ENCODE results near the gene CRTC1. TPM values are rescaled to one million over a fixed set of nuclear protein-coding genes. Genes with fewer than 3 reads are reported as not detected.

Gene CRTC1
- total RNA-seq, 1 donor from 2014 or later: 7.2 TPM

DNA sequence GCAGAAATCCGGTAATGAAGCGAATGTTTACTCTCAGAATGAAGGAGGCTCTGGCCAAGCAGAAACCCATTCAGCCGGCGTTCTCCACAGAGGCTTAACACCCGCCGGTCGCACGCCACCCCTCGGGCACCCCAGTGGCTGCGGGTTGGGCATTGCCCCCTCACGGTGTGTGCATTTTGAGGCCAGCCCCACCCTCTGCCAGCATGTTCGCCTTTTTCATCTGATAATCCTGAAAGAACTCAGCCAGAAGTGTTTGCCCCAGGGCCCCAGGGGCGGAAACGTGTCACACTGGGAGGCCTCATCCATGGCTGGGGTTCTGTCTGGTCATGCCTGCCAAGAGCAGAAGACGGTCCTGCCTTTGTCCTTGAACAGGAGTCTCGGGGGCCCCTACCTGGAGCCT lies 73.4 kb downstream of the CRTC1 start:
- Mint-ChIP-seq H3K27ac (no peak overlapping the region), H3K27me3 (no peaks in the 10 kb centered on the region)
- intact Hi-C loops (cut with micrococcal nuclease): no loop called here

DNA sequence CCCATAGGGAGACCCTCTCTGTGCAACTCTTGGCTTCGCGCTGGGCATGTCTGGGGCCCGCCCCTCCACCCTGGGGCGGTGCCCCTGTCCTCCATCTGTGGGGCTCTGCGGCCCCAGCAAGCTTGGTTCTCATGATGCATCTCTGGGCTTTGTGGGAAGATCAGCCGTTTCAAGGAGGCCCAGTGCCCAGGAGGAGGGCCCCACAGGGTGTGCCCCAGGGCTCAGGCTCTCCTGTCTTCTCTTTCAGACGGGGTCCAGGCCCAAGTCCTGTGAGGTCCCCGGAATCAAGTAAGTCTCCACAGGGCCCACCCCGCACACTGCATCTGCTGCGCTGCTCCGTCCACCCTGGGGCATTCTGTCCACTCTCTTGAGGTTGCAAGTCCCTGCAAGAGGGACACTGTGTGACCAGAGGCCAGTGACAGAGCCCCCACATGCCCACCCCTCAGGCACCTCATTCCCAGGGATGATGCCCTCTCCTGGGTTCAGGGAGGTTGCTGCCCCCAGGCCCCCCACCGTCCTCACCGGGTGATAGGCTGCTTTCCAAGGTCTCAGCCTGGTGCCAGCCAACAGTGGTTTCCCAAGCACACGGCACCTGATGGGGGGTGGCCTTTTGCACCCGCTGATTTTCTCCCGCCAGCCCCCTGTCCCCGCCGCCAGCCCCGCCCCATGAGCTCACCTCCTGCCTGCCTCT lies 76.0 kb downstream of the CRTC1 start:
- no peaks in the 10 kb centered on the region for H3K9me3 Mint-ChIP-seq
- DNase-seq: no peak
- H3K27me3 Mint-ChIP-seq: no peaks in the 10 kb centered on the region
- H3K36me3 Mint-ChIP-seq (ENCODE audit: low read depth): no peaks in the 10 kb centered on the region
- no peak overlapping the region for H3K4me3 Mint-ChIP-seq
- H3K4me1 Mint-ChIP-seq: no peaks in the 10 kb centered on the region
- H3K27ac Mint-ChIP-seq: no peak overlapping the region
- intact Hi-C loops (cut with micrococcal nuclease): no loop called here

More for the DNA sequence above, 73.4 kb downstream of the CRTC1 start:
- H3K4me1 Mint-ChIP-seq: no peaks in the 10 kb centered on the region
- no peaks in the 10 kb centered on the region for H3K9me3 Mint-ChIP-seq
- H3K36me3 Mint-ChIP-seq (ENCODE audit: low read depth): peaks cover 1% of the 10 kb centered on the region
- no peak overlapping the region for H3K4me3 Mint-ChIP-seq
- DNase-seq: no peak

DNA sequence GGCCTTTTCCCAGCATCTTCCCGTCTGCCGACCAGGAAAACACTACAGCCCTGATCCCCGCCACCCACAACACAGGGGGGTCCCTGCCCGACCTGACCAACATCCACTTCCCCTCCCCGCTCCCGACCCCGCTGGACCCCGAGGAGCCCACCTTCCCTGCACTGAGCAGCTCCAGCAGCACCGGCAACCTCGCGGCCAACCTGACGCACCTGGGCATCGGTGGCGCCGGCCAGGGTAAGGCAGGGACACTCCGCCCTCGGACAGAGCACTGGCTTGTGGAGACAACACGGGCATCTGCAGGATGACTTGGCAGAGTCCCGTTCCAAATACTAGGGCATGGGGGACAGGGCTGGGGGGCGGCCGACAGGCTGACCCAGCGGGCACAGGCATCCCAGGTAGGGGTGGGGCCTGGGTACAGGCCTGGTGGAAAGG lies 76.5 kb downstream of the CRTC1 start:
- no peaks in the 10 kb centered on the region for H3K36me3 Mint-ChIP-seq (ENCODE audit: low read depth)
- H3K27ac Mint-ChIP-seq: no peak overlapping the region
- no peak overlapping the region for H3K4me3 Mint-ChIP-seq
- intact Hi-C loops (cut with micrococcal nuclease): no loop called here
- H3K9me3 Mint-ChIP-seq: no peaks in the 10 kb centered on the region
- no peak for DNase-seq
- H3K4me1 Mint-ChIP-seq: no peaks in the 10 kb centered on the region
- H3K27me3 Mint-ChIP-seq: no peaks in the 10 kb centered on the region

DNA sequence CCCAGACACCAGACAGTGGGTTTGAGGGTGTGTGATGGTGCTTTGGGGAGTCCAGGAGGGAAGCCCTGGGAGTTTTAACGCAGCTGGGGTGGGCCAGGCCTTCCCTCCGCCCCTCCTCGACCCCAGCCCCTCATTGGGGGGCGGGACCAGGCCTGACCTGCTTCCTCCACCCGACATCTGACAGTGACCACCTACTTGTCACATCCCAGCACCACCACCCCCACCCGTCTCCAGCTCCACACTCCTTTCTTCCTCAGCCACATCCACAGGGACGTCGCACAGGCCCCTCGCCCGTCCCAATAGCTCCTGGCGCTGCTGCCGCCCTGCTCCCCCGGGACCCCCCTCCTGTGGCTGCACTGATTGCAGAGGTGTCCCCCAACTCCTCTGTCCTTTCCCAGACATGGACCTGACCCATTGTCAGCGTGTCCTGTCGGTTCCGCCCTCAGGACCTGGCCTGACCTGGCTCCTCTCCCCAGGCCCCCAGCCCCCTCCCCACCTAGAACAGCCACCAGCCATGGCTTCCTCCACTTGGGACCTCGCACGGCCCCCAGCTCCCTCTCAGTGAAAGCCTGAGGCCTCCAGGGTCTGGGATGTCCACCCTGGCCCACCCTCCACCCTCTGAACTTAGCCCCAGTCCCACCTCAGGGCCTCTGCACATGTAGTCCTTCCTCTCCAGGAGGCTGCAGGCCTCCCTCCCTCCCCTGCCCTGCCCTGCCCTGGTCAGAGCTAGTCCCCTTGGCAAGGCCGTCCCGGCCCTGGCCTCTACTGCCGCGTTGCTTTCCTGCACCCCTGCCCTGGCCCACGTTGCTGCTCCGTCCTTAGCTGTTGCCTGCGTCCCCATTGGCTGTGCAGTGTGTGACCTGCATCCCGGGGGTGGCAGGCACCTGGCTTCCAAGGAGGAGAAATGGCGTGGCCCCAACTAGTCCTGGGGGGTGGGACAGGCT lies 77.2 kb downstream of the CRTC1 start:
- no peak overlapping the region for H3K27ac Mint-ChIP-seq
- no peaks in the 10 kb centered on the region for H3K36me3 Mint-ChIP-seq (ENCODE audit: low read depth)
- no peak for DNase-seq
- H3K9me3 Mint-ChIP-seq: no peaks in the 10 kb centered on the region
- H3K4me1 Mint-ChIP-seq: no peaks in the 10 kb centered on the region
- H3K4me3 Mint-ChIP-seq: no peak overlapping the region
- intact Hi-C loops (cut with micrococcal nuclease): no loop called here
- H3K27me3 Mint-ChIP-seq: no peaks in the 10 kb centered on the region

DNA sequence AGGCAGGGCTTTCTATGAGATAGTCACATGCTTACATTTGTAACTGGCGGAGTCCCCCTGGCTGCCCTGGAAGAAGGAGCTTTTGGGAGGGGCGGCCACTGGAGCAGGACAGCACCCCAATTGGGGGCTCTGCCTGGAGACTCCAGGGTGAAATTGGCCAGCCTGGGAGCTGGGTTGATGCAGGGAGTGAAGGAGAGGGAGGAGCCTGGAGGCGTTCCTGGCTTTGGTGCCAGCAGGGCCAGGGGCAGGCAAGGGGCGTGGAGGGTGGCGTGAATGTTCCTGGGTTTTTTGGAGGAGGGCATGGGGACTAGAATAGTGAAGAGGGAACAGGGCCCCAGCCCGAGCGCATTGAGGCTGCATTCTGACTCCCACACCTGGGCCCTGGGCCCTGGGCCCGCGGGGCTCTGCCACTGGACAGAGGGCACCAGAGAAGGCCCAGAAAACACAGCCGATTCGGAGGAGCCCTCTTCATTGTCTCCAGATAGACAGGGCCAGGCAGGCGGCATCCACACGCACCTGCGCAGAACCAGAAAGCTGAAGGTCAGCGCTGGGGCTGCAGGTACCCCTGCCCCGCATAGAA lies 78.1 kb downstream of the CRTC1 start:
- no peaks in the 10 kb centered on the region for H3K27me3 Mint-ChIP-seq
- no peak overlapping the region for H3K4me3 Mint-ChIP-seq
- H3K9me3 Mint-ChIP-seq: no peaks in the 10 kb centered on the region
- H3K4me1 Mint-ChIP-seq: no peaks in the 10 kb centered on the region
- no peak for DNase-seq
- intact Hi-C loops (cut with micrococcal nuclease): no loop called here
- no peaks in the 10 kb centered on the region for H3K36me3 Mint-ChIP-seq (ENCODE audit: low read depth)
- no peak overlapping the region for H3K27ac Mint-ChIP-seq

DNA sequence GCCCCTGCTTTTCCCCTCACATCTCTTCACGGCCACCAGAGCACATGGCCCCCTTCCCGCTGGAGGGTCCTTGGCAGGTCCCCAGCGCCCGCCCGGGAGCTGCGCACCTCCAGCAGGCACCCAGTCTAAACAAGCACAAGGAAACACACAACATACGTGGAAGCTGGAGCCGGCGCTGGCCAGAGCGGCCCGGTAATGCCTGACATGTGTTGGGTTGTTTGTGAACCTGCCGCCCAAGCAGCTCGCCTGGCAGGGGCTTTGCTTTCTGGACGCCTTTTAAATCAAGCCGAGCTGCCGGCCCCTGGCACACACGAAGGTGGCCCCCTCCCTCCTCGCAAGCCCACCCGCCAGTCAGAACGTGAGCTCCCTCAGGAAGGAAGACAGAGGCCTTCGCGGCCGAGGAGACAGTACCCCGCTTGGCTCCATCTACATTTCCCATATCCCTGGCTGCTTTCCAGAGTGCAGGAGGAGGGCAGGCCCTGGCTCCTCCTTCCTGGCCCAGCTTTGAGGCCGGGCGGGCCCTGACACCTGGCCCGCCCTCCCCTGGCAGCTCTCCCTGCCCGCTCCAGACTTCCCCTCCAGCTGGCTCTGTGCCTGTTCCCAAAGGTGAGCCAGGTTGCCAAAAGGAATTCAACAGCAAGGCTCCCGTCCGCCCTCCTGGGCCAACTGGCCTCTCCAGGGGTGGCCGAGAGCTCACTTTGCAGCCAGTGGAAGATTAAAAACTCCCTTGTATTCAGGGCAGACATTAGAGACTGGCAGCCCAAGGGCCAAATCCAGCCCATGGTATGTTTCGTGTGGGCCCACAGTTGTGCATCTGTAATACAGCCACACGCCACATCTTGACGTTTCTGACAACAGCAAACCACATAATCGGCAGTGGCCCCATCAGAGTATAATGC lies 78.9 kb downstream of the CRTC1 start:
- no peak overlapping the region for H3K27ac Mint-ChIP-seq
- H3K4me3 Mint-ChIP-seq: no peak overlapping the region
- H3K4me1 Mint-ChIP-seq: no peaks in the 10 kb centered on the region
- no peaks in the 10 kb centered on the region for H3K9me3 Mint-ChIP-seq
- intact Hi-C loops (cut with micrococcal nuclease): no loop called here
- H3K27me3 Mint-ChIP-seq: no peaks in the 10 kb centered on the region
- no peak for DNase-seq
- H3K36me3 Mint-ChIP-seq (ENCODE audit: low read depth): no peaks in the 10 kb centered on the region

DNA sequence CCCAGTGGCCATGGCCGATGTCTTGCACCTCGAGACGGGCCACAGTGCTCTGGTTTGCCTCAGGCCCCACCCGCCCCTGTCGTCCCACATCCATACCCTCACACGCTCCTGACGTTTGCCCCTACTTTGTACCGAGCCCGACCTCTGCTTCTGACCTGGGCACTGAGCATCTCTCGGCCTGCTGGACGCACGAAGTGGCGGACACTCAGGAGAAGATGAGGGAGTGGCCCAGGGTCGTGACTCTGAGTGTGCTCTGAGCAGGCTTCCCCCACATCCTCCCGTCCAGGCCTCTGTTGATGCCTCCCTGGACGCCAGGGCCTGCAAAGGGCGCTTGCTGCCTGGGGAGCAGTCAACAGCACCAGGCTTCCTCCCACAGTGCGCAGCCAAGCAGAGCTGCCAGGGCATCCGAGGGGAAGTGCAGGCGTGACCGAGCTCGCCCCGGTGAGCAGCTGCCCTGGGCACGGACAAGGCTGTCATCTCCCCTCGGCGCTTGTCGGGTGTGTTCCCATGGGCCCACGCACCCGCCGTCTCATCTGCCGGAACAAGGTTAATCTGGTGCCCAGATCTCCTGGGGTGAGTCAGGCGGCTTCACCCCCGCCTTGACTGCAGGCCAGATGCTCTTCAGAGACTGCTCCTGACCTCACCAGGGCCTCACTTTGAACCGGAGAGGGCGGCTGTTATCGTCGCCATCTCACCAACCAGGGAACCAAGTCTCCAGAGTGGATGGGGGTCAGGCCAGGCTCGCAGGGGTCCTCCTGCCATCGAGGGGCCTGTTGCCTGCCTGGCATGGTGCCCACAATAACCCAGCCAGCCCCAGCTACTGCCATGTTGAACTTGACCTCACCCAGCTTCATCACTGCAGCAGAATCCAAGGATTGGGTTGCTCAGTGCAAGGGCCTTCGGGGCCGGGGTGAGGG lies 80.5 kb downstream of the CRTC1 start:
- intact Hi-C loops (cut with micrococcal nuclease): no loop called here
- H3K36me3 Mint-ChIP-seq (ENCODE audit: low read depth): no peaks in the 10 kb centered on the region
- H3K27ac Mint-ChIP-seq: no peak overlapping the region
- H3K9me3 Mint-ChIP-seq: no peaks in the 10 kb centered on the region
- no peaks in the 10 kb centered on the region for H3K27me3 Mint-ChIP-seq
- H3K4me1 Mint-ChIP-seq: no peaks in the 10 kb centered on the region
- no peak for DNase-seq
- no peak overlapping the region for H3K4me3 Mint-ChIP-seq

DNA sequence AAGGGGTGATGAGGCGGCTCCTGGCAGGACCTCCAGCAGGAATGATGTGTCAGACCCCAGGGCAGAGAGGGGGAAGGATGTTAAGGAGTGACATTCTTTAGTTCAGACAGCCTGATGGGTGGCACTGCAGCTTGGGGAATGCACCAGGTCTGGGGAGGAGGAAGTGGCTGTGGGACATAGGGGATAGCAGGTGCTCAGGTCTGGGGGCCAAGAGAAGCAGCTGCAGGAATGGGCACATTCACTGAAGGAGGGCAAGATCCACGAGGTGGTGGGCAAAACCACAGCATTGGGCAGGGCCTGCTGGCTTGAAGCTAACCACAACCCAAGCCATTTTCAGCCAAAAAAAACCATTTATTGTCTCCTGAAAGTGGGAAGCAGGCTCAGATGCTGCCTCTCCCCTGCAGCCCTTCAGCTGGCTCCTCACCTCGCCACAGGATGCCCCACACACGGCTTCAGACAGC lies 81.1 kb downstream of the CRTC1 start:
- no peak overlapping the region for H3K4me3 Mint-ChIP-seq
- H3K27ac Mint-ChIP-seq: no peak overlapping the region
- no peaks in the 10 kb centered on the region for H3K27me3 Mint-ChIP-seq
- intact Hi-C loops (cut with micrococcal nuclease): no loop called here
- H3K36me3 Mint-ChIP-seq (ENCODE audit: low read depth): no peaks in the 10 kb centered on the region
- H3K9me3 Mint-ChIP-seq: no peaks in the 10 kb centered on the region
- no peaks in the 10 kb centered on the region for H3K4me1 Mint-ChIP-seq
- no peak for DNase-seq

DNA sequence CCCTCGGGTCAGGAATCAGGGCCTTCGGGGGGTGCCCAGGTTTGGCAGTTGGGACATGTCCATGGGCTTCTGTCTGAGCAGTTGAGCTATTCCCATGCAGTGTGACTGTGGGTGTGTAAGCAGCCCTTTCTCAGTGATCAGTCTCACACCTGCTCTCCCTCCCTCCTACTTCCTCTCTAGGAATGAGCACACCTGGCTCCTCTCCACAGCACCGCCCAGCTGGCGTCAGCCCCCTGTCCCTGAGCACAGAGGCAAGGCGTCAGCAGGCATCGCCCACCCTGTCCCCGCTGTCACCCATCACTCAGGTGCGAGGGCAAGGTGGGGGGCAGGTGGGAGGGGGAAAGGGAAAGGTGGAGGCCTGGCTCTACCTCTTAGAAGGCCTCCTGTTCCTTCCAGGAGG lies 81.7 kb downstream of the CRTC1 start:
- Mint-ChIP-seq H3K4me3 (no peak overlapping the region), H3K27me3 (no peaks in the 10 kb centered on the region), H3K27ac (no peak overlapping the region), H3K9me3 (no peaks in the 10 kb centered on the region), H3K4me1 (no peaks in the 10 kb centered on the region), H3K36me3 (ENCODE audit: low read depth) (no peaks in the 10 kb centered on the region)
- no peak for DNase-seq
- intact Hi-C loops (cut with micrococcal nuclease): no loop called here

DNA sequence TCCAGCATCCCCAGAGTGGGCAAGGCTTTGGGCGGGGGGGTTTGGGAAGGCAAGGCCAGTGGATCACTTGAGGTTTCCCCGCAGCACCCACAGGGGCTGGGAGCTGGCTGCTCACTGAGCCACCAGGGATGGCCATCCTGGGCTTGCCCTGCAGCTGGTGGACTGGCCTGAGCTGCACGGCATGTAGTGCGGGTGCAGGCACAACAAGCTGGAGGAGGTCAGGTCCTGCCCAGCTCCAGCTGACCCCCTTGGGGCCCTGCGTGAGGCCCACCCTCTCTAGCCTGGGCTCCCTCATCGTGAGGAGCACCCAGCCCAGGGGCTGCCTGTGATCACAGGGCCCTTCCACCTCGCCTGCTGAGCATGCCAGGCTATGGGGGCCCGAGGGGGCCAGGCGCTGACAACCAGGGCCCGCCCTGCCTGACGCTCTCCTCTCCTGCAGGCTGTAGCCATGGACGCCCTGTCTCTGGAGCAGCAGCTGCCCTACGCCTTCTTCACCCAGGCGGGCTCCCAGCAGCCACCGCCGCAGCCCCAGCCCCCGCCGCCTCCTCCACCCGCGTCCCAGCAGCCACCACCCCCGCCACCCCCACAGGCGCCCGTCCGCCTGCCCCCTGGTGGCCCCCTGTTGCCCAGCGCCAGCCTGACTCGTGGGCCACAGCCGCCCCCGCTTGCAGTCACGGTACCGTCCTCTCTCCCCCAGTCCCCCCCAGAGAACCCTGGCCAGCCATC lies 84.7 kb downstream of the CRTC1 start:
- Mint-ChIP-seq H3K36me3 (ENCODE audit: low read depth) (no peaks in the 10 kb centered on the region), H3K27ac (no peak overlapping the region), H3K27me3 (no peaks in the 10 kb centered on the region), H3K4me3 (no peak overlapping the region), H3K9me3 (no peaks in the 10 kb centered on the region), H3K4me1 (no peaks in the 10 kb centered on the region)
- intact Hi-C loops (cut with micrococcal nuclease): no loop called here
- no peak for DNase-seq

DNA sequence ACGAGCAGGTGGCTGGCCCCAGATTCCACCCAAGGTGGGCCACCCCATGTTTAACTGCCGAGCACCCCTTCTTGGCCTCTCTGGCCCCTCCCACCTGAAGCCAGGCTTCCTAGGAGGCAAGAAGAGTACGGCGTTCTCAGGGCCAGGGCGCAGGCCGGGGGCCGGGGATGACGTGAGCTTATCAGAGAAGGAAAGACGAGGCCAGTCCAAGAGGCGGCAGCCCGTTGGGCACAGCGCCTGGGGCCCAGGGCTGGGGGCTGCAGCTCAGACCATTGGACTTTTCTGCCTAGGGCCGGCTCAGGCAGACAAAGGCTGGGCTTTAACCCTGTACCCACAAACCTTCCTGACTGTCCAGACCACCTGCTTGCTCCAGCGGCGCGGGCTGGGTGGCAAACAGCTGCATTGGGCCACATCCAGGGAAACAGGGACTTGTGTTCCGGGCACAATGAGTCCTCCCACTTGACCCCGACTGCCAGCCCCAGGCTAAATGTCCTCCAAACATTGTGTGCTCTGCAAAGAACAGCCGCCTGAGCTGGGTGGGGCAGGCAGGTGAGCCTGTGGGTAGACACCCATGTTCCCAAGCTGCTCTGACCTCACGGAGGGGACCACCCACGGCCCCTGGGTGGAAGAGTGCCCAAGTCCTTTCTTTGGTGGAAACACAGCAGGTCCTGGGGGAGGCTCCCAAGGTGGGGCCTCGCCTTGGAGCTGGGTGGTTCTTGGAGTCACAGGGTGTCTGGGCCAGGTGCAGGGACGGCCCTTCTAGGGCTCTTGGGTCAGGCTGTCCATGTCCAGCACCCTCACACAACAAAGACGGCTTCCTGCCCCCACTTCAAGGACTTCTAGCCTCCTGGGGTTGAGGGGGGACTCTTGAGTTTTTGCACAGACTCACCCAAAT lies 85.8 kb downstream of the CRTC1 start:
- H3K36me3 Mint-ChIP-seq (ENCODE audit: low read depth): no peaks in the 10 kb centered on the region
- H3K27me3 Mint-ChIP-seq: no peaks in the 10 kb centered on the region
- H3K4me1 Mint-ChIP-seq: no peaks in the 10 kb centered on the region
- DNase-seq: no peak
- H3K9me3 Mint-ChIP-seq: no peaks in the 10 kb centered on the region
- no peak overlapping the region for H3K4me3 Mint-ChIP-seq
- H3K27ac Mint-ChIP-seq: no peak overlapping the region
- intact Hi-C loops (cut with micrococcal nuclease): no loop called here
